H9 (cell line): Measurements from ENCODE around the gene ABCG1. TPM values are rescaled to one million over a fixed set of nuclear protein-coding genes. Genes with fewer than 3 reads are reported as not detected.

Experiments
- DNase-seq: peaks from one replicate; pipeline ENCODE4 v3.0.0-alpha.2; 2017
- H2AFZ ChIP-seq: one replicate; pipeline ENCODE4 v1.6.1; 2013; ENCODE audit warnings: mild to moderate bottlenecking, low read length, control low read depth, moderate library complexity
- H2AK5ac ChIP-seq: 2 replicates; pipeline ENCODE4 v1.6.1; 2013; ENCODE audit warnings: low read length, control low read depth, mixed read lengths; ENCODE audit not compliant: insufficient read length
- H2BK120ac ChIP-seq: one replicate; pipeline ENCODE4 v1.6.1; 2013; ENCODE audit warnings: low read depth, mild to moderate bottlenecking, low read length, control low read depth, inconsistent platforms; ENCODE audit not compliant: poor library complexity, severe bottlenecking
- H2BK12ac ChIP-seq: 2 replicates; pipeline ENCODE4 v1.6.1; 2013; ENCODE audit warnings: low read length, control low read depth, mixed read lengths, low read depth; ENCODE audit not compliant: insufficient read length
- H2BK15ac ChIP-seq: 2 replicates; pipeline ENCODE4 v1.6.1; 2013; ENCODE audit warnings: low read depth, low read length, control low read depth
- H2BK20ac ChIP-seq: one replicate; pipeline ENCODE4 v1.6.1; 2013; ENCODE audit warnings: low read depth, mild to moderate bottlenecking, low read length, control low read depth, inconsistent platforms; ENCODE audit not compliant: poor library complexity, severe bottlenecking
- H2BK5ac ChIP-seq: 2 replicates; pipeline ENCODE4 v1.6.1; 2013; ENCODE audit warnings: low read length, control low read depth, mixed read lengths; ENCODE audit not compliant: insufficient read length
- H3K14ac ChIP-seq: 2 replicates; pipeline ENCODE4 v1.6.1; 2013; ENCODE audit warnings: low read length, control low read depth; ENCODE audit not compliant: insufficient read depth
- H3K18ac ChIP-seq: 2 replicates; pipeline ENCODE4 v1.6.1; 2013; ENCODE audit warnings: low read depth, mild to moderate bottlenecking, mixed read lengths, low read length, control low read depth; ENCODE audit not compliant: insufficient read length
- H3K23ac ChIP-seq: 2 replicates; pipeline ENCODE4 v1.6.1; 2013; ENCODE audit warnings: low read length, control low read depth, mixed read lengths, low read depth; ENCODE audit not compliant: insufficient read length
- H3K23me2 ChIP-seq: 2 replicates; pipeline ENCODE4 v1.6.1; 2013; ENCODE audit warnings: low read depth, mild to moderate bottlenecking, mixed read lengths, low read length, control low read depth; ENCODE audit not compliant: insufficient read length, poor library complexity, severe bottlenecking
- H3K27ac ChIP-seq: 2 replicates; pipeline ENCODE4 v1.5.1; 2013; ENCODE audit warnings: low read length, control low read depth, mixed read lengths, low read depth; ENCODE audit not compliant: insufficient read length
- H3K27me3 ChIP-seq: 2 replicates; pipeline ENCODE4 v1.6.1; 2013; ENCODE audit warnings: low read length, control low read depth, inconsistent platforms; ENCODE audit not compliant: insufficient read depth
- H3K4ac ChIP-seq: 2 replicates; pipeline ENCODE4 v1.6.1; 2013; ENCODE audit warnings: low read depth, mild to moderate bottlenecking, control low read depth, inconsistent platforms, low read length, moderate library complexity
- H3K4me1 ChIP-seq: 2 replicates; pipeline ENCODE4 v1.6.1; 2013; ENCODE audit warnings: low read length, control low read depth, inconsistent platforms; ENCODE audit not compliant: insufficient read depth
- H3K4me2 ChIP-seq: 2 replicates; pipeline ENCODE4 v1.6.1; 2013; ENCODE audit warnings: low read length, control low read depth, mixed read lengths; ENCODE audit not compliant: insufficient read length, insufficient read depth
- H3K56ac ChIP-seq: 2 replicates; pipeline ENCODE4 v1.6.1; 2013; ENCODE audit warnings: low read depth, mild to moderate bottlenecking, mixed read lengths, low read length, control low read depth; ENCODE audit not compliant: insufficient read length
- H3K79me1 ChIP-seq: 2 replicates; pipeline ENCODE4 v1.6.1; 2013; ENCODE audit warnings: low read depth, mild to moderate bottlenecking, moderate library complexity, low read length, control low read depth, inconsistent platforms; ENCODE audit not compliant: insufficient read depth, poor library complexity, severe bottlenecking
- H3K79me2 ChIP-seq: 2 replicates; pipeline ENCODE4 v1.6.1; 2013; ENCODE audit warnings: low read length, control low read depth, inconsistent platforms; ENCODE audit not compliant: insufficient read depth
- H3K9ac ChIP-seq: 2 replicates; pipeline ENCODE4 v1.6.1; 2013; ENCODE audit warnings: low read length, control low read depth, mixed read lengths; ENCODE audit not compliant: insufficient read length; ENCODE audit errors: extremely low read depth
- H3K9me3 ChIP-seq: one replicate; pipeline ENCODE4 v1.6.1; 2013; ENCODE audit warnings: low read depth, low read length, inconsistent platforms; ENCODE audit not compliant: control insufficient read depth
- H3T11ph ChIP-seq: one replicate; pipeline ENCODE4 v1.6.1; 2013; ENCODE audit warnings: mild to moderate bottlenecking, low read length, control low read depth, inconsistent platforms
- H4K20me1 ChIP-seq: one replicate; pipeline ENCODE4 v1.6.1; 2013; ENCODE audit not compliant: control insufficient read depth, insufficient read length, insufficient read depth
- H4K5ac ChIP-seq: 2 replicates; pipeline ENCODE4 v1.6.1; 2013; ENCODE audit warnings: low read depth, mild to moderate bottlenecking, mixed read lengths, low read length, control low read depth; ENCODE audit not compliant: insufficient read length
- H4K8ac ChIP-seq: replicated peaks from 2 replicates; pipeline ENCODE4 v1.6.1; 2013; ENCODE audit warnings: low read length, control low read depth, mixed read lengths, low read depth; ENCODE audit not compliant: insufficient read length
- H4K91ac ChIP-seq: 2 replicates; pipeline ENCODE4 v1.6.1; 2013; ENCODE audit warnings: low read depth, mild to moderate bottlenecking, moderate library complexity, mixed read lengths, low read length, control low read depth; ENCODE audit not compliant: insufficient read length
- H3K27ac Mint-ChIP-seq, 3 experiments: 2 replicates in 2 of 3; 3 replicates in 1 of 3; pipeline ENCODE4 v1.8.0; 2020 to 2021; ENCODE audit warnings: mixed read lengths in 3 of 3, mild to moderate bottlenecking in 1 of 3, moderate library complexity in 1 of 3
- H3K27me3 Mint-ChIP-seq: 2 replicates; pipeline ENCODE4 v1.8.0; 2021; ENCODE audit warnings: low read depth, mild to moderate bottlenecking, moderate library complexity, mixed read lengths
- H3K36me3 Mint-ChIP-seq, 3 experiments: 2 replicates in 2 of 3; 3 replicates in 1 of 3; pipeline ENCODE4 v1.8.0; 2020 to 2021; ENCODE audit warnings: low read depth in 3 of 3, mixed read lengths in 3 of 3; ENCODE audit not compliant: insufficient read depth in 1 of 3
- H3K4me1 Mint-ChIP-seq, 2 experiments: 2 replicates each; pipeline ENCODE4 v1.8.0; 2020; ENCODE audit warnings: mixed read lengths in 2 of 2
- H3K4me3 Mint-ChIP-seq, 2 experiments: 2 replicates in 1 of 2; 3 replicates in 1 of 2; pipeline ENCODE4 v1.8.0; 2020 to 2021; ENCODE audit warnings: mild to moderate bottlenecking in 2 of 2, mixed read lengths in 2 of 2, moderate library complexity in 1 of 2
- H3K9me3 Mint-ChIP-seq, 2 experiments: 2 replicates in 1 of 2; 3 replicates in 1 of 2; pipeline ENCODE4 v1.8.0; 2020; ENCODE audit warnings: mild to moderate bottlenecking in 2 of 2, mixed read lengths in 2 of 2, moderate library complexity in 1 of 2
- CTCF ChIP-seq: fragments of 200-600 bp; sonication (generic); conservative IDR thresholded peaks from 3 replicates; pipeline ENCODE4 v1.8.0; 2021; ENCODE audit warnings: antibody characterized with exemption, mild to moderate bottlenecking
- WGBS: extraction: QIAGEN DNeasy Blood & Tissue Kit; methylation state at CpG from one replicate; pipeline ENCODE4 v1.1.7; 2013; ENCODE audit warnings: missing lambda C conversion rate, low lambda C conversion rate, mixed read lengths; ENCODE audit not compliant: insufficient read length; ENCODE audit errors: extremely low coverage; 5-methylcytosine and 5-hydroxymethylcytosine counted together
- total RNA-seq: library from RNA; stranded (reverse); gene quantifications from 2 replicates; pipeline ENCODE4 v1.2.1, GENCODE V29; 2021

Gene ABCG1
- total RNA-seq, 1 experiment from 2014 or later: 0.83 TPM

- Histone ChIP-seq H3K9me3 (no peaks in the 10 kb centered on the region), H2BK120ac (no peak overlapping the region), H2BK15ac (no peak overlapping the region), H2AFZ (no peak overlapping the region), H3K4me1 (no peaks in the 10 kb centered on the region), H2BK12ac (no peak overlapping the region), H3K79me2 (no peaks in the 10 kb centered on the region), H3K27ac (no peak overlapping the region), H2BK5ac (no peak overlapping the region), H2AK5ac (no peak overlapping the region), H4K91ac (no peak overlapping the region), H3K18ac (no peak overlapping the region), H3K27me3 (no peaks in the 10 kb centered on the region), H3T11ph (no peak overlapping the region), H3K79me1 (no peaks in the 10 kb centered on the region), H3K23me2 (no peaks in the 10 kb centered on the region), H4K5ac (no peak overlapping the region), H4K8ac (no peak overlapping the region), H3K4ac (no peak overlapping the region), H2BK20ac (no peak overlapping the region), H4K20me1 (no peaks in the 10 kb centered on the region), H3K14ac (no peak overlapping the region; the same call in 1 of the 2 replicates), H3K9ac (no peak overlapping the region), H3K4me2 (no peak overlapping the region), H3K56ac (no peak overlapping the region), H3K23ac (no peak overlapping the region)
- Mint-ChIP-seq H3K27me3 (peaks cover 22% of the 10 kb centered on the region), H3K9me3 (peaks cover 6 to 10% of the 10 kb centered on the region in 2 experiments), H3K4me3 (no peak overlapping the region), H3K4me1 (peaks cover 6 to 24% of the 10 kb centered on the region in 2 experiments; a peak in 3 of 4 replicates), H3K36me3 (peaks cover 12 to 13% (median 12%) of the 10 kb centered on the region in 3 experiments), H3K27ac (peak overlapping the region in 2 of 3 experiments; percentile 36 to 40; a peak in 2 of 7 replicates)
- no CpG with 5 or more reads among the region's 35 CpGs for WGBS
- no peak for DNase-seq
- no peak for TF ChIP-seq CTCF
Observed at GRCh38 chr21:42291003-42291750, 72.2 kb downstream of the ABCG1 start.
